ENCODE results near the gene SLC9A9.

- no peak for TF ChIP-seq CTCF (IDR thresholded peaks at IDR 0.05)
- TF ChIP-seq POLR2AphosphoS5 (IDR thresholded peaks at IDR 0.05), result no peak
- TF ChIP-seq POLR2A (IDR thresholded peaks at IDR 0.05), result no peak
Observed at GRCh38 chr3:143443851-143444331, 404.4 kb downstream of the SLC9A9 start.

Data from prostate gland (tissue), 2 donors.